GM23338 (cell line): ENCODE measurements around the gene UNC45A. TPM values are rescaled to one million over a fixed set of nuclear protein-coding genes. Genes with fewer than 3 reads are reported as not detected.

ENCODE experiments used
- ATAC-seq: fragments of 200-7000 bp; cut with Tn5 transposase; 3 replicates; pipeline ENCODE4 v1.9.1; 2020
- DNase-seq: peaks from one replicate; pipeline ENCODE4 v3.0.0-alpha.2; 2015; ENCODE audit warnings: low spot score
- H2AFZ ChIP-seq: fragments of 200-600 bp; sonication (generic); 2 replicates; pipeline ENCODE4 v1.8.0; 2016; ENCODE audit warnings: antibody characterized with exemption, mild to moderate bottlenecking, moderate library complexity
- H3F3A ChIP-seq: fragments of 200-600 bp; sonication (generic); replicated peaks from 2 replicates; pipeline ENCODE4 v1.8.0; 2017; ENCODE audit warnings: antibody characterized with exemption, mixed run types, low read depth
- H3K27ac ChIP-seq: fragments of 200-600 bp; sonication (generic); 2 replicates; pipeline ENCODE4 v1.6.1; 2016; ENCODE audit warnings: low read depth
- H3K27me3 ChIP-seq: fragments of 200-600 bp; sonication (generic); 2 replicates; pipeline ENCODE4 v1.8.0; 2016; ENCODE audit warnings: mild to moderate bottlenecking, mixed run types, moderate library complexity; ENCODE audit not compliant: insufficient read depth
- H3K36me3 ChIP-seq: fragments of 200-600 bp; sonication (generic); 2 replicates; pipeline ENCODE4 v1.8.0; 2016; ENCODE audit warnings: mild to moderate bottlenecking; ENCODE audit not compliant: insufficient read depth
- H3K4me1 ChIP-seq: fragments of 200-600 bp; sonication (generic); 2 replicates; pipeline ENCODE4 v1.8.0; 2016; ENCODE audit warnings: mild to moderate bottlenecking, moderate library complexity; ENCODE audit not compliant: insufficient read depth
- H3K4me2 ChIP-seq: fragments of 200-600 bp; sonication (generic); 2 replicates; pipeline ENCODE4 v1.7.1; 2017; ENCODE audit warnings: mixed run types
- H3K4me3 ChIP-seq: fragments of 200-600 bp; sonication (generic); 2 replicates; pipeline ENCODE4 v1.6.1; 2016; ENCODE audit warnings: mixed run types
- H3K79me2 ChIP-seq: fragments of 200-600 bp; sonication (generic); replicated peaks from 2 replicates; pipeline ENCODE4 v1.8.0; 2017; ENCODE audit warnings: mild to moderate bottlenecking; ENCODE audit not compliant: insufficient read depth
- H3K9me2 ChIP-seq: fragments of 200-600 bp; sonication (generic); 2 replicates; pipeline ENCODE4 v1.8.0; 2017; ENCODE audit not compliant: insufficient read depth
- H4K20me1 ChIP-seq: fragments of 200-600 bp; sonication (generic); replicated peaks from 2 replicates; pipeline ENCODE4 v1.8.0; 2017; ENCODE audit warnings: mild to moderate bottlenecking; ENCODE audit not compliant: insufficient read depth
- H3K27ac Mint-ChIP-seq: 2 replicates; pipeline ENCODE4 v1.8.0; 2020; ENCODE audit warnings: inconsistent platforms, mild to moderate bottlenecking, moderate library complexity, mixed read lengths
- H3K27me3 Mint-ChIP-seq: 3 replicates; pipeline ENCODE4 v1.8.0; 2022; ENCODE audit warnings: low read depth, mild to moderate bottlenecking, moderate library complexity, mixed read lengths, inconsistent platforms; ENCODE audit not compliant: insufficient read depth, poor library complexity
- H3K36me3 Mint-ChIP-seq: 3 replicates; pipeline ENCODE4 v1.8.0; 2021; ENCODE audit warnings: low read depth, mild to moderate bottlenecking, inconsistent platforms, moderate library complexity, mixed read lengths
- H3K4me1 Mint-ChIP-seq: 3 replicates; pipeline ENCODE4 v1.8.0; 2020; ENCODE audit warnings: mild to moderate bottlenecking, inconsistent platforms, mixed read lengths
- H3K4me3 Mint-ChIP-seq: 3 replicates; pipeline ENCODE4 v1.8.0; 2021; ENCODE audit warnings: moderate library complexity, mild to moderate bottlenecking, inconsistent platforms, mixed read lengths
- H3K9me3 Mint-ChIP-seq: 3 replicates; pipeline ENCODE4 v1.8.0; 2020; ENCODE audit warnings: moderate library complexity, mild to moderate bottlenecking, inconsistent platforms, mixed read lengths
- EZH2 ChIP-seq: fragments of 200-600 bp; sonication (generic); IDR thresholded peaks from one replicate; pipeline ENCODE4 v1.8.0; 2017; ENCODE audit warnings: antibody characterized with exemption, mild to moderate bottlenecking, low read depth; ENCODE audit not compliant: unreplicated experiment
- EZH2phosphoT487 ChIP-seq: fragments of 200-600 bp; sonication (generic); IDR thresholded peaks from one replicate; pipeline ENCODE4 v1.8.1; 2018; ENCODE audit warnings: antibody characterized with exemption; ENCODE audit not compliant: unreplicated experiment
- STAT1 ChIP-seq: IDR thresholded peaks from one replicate; pipeline ENCODE4 v1.6.1; 2016; ENCODE audit warnings: antibody characterized with exemption; ENCODE audit not compliant: unreplicated experiment
- ZNF114 ChIP-seq: fragments of 250-450 bp; sonication (Bioruptor Pico); IDR thresholded peaks from 2 replicates; pipeline ENCODE4 v1.5.0; 2020; ENCODE audit warnings: mild to moderate bottlenecking, moderate library complexity
- ZNF331 ChIP-seq: fragments of 250-450 bp; sonication (Bioruptor Pico); IDR thresholded peaks from 2 replicates; pipeline ENCODE4 v1.5.0; 2020; ENCODE audit warnings: low read depth, mild to moderate bottlenecking, moderate library complexity
- ZNF462 ChIP-seq: fragments of 250-450 bp; sonication (Bioruptor Pico); IDR thresholded peaks from 2 replicates; pipeline ENCODE4 v1.5.0; 2020; ENCODE audit warnings: mild to moderate bottlenecking, moderate library complexity
- polyA plus RNA-seq: library from polyadenylated mRNA; unstranded; fragments of >200 nt; fragmentation: Nextera tagmentation; extraction: Ambion mirVana; gene quantifications from 2 replicates; pipeline ENCODE4 v1.2.1, GENCODE V29; 2016
- total RNA-seq: library from RNA; depleted of rRNA; stranded (reverse); fragments of >200 nt; shearing (Covaris generic); gene quantifications from 2 replicates; pipeline ENCODE4 v1.2.3, GENCODE V29; 2014

UNC45A gene
- total and polyA plus RNA-seq, 2 experiments from 2014 or later = 40.2 to 86.8 TPM

- H3K36me3 ChIP-seq = no peaks in the 10 kb centered on the region
- peaks cover 18% of the 10 kb centered on the region for H3K4me1 ChIP-seq
- no peak overlapping the region for H3K27ac ChIP-seq
- no peaks in the 10 kb centered on the region for H3K79me2 ChIP-seq
- H3K4me3 ChIP-seq = no peak overlapping the region
- Mint-ChIP-seq H3K27ac (no peak overlapping the region), H3K4me1 (peaks cover 15% of the 10 kb centered on the region), H3K36me3 (peaks cover 11% of the 10 kb centered on the region), H3K9me3 (no peaks in the 10 kb centered on the region; the same call in 2 of the 3 replicates), H3K27me3 (peaks cover 24% of the 10 kb centered on the region), H3K4me3 (no peak overlapping the region)
- H3K9me2 ChIP-seq = no peaks in the 10 kb centered on the region
- ATAC-seq (no peak), DNase-seq (no peak)
- no peak overlapping the region for H3K4me2 ChIP-seq
- TF ChIP-seq EZH2 = no peak
- no peak for TF ChIP-seq ZNF114 (CRISPR knock-in tag)
- TF ChIP-seq EZH2phosphoT487 = no peak
- TF ChIP-seq ZNF462 (CRISPR knock-in tag) = no peak
- TF ChIP-seq STAT1 = no peak
- TF ChIP-seq ZNF331 = no peak
- H3F3A ChIP-seq = peaks cover 15% of the 10 kb centered on the region
- no peak overlapping the region for H2AFZ ChIP-seq
- no peaks in the 10 kb centered on the region for H4K20me1 ChIP-seq
- peaks cover 24% of the 10 kb centered on the region for H3K27me3 ChIP-seq
Measured at GRCh38 chr15:90905306-90906180, 29.5 kb upstream of the UNC45A start.
